Measurements from ENCODE around the gene CAPN1.

DNA sequence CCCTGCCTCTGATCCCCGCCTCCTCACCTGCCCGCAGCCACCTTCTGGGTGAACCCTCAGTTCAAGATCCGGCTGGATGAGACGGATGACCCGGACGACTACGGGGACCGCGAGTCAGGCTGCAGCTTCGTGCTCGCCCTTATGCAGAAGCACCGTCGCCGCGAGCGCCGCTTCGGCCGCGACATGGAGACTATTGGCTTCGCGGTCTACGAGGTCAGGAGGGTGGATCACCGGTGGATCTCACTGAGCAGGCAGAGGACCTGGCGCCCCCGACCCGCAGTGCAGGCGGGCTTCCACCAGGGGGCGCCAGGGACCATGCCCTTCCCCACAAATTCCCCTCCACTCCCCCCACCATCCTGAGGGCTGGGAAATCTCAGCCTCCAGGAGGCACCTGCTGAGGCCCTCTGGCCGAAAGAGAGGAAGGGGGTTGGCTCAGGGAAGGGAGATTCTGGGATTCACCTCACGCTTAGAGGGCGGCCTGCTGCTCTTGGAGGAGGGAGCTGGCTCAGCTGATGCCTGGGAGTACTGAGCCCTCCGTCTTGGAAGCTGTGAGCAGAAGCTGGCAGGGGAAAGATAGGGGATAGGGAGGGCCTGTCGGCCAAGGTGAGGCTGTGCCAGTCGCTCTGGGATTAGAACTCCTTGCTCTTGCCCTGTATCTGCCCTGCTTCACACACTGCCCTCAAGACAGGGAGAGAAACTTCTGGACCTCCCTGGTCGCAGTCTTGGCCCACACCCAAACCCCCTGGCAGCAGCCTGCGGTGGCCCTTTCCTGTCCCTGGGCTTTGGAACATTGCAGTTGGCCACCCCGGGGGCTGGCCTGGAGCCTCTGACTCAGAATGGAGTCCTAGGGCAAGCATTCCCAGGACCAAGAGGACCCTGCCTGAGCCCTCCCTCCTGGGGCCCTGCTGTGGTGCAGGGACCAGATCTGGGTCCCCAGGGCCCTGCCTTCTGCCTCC is 23.2 kb downstream of the CAPN1 start:
- TF ChIP-seq, protein P1, sequence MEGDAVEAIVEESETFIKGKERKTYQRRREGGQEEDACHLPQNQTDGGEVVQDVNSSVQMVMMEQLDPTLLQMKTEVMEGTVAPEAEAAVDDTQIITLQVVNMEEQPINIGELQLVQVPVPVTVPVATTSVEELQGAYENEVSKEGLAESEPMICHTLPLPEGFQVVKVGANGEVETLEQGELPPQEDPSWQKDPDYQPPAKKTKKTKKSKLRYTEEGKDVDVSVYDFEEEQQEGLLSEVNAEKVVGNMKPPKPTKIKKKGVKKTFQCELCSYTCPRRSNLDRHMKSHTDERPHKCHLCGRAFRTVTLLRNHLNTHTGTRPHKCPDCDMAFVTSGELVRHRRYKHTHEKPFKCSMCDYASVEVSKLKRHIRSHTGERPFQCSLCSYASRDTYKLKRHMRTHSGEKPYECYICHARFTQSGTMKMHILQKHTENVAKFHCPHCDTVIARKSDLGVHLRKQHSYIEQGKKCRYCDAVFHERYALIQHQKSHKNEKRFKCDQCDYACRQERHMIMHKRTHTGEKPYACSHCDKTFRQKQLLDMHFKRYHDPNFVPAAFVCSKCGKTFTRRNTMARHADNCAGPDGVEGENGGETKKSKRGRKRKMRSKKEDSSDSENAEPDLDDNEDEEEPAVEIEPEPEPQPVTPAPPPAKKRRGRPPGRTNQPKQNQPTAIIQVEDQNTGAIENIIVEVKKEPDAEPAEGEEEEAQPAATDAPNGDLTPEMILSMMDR (IDR thresholded peaks at IDR 0.05; ENCODE audit: poor library complexity, severe bottlenecking), result peak; percentile 60
- TF ChIP-seq EP300 (conservative IDR thresholded peaks at IDR 0.05; ENCODE audit: poor library complexity, severe bottlenecking) (no peak), POLR2AphosphoS5 (IDR thresholded peaks at IDR 0.05) (no peak), EZH2 (IDR thresholded peaks at IDR 0.05; ENCODE audit: borderline replicate concordance, insufficient read depth, low read length, poor library complexity, severe bottlenecking) (no peak), TAF1 (IDR thresholded peaks at IDR 0.05; ENCODE audit: low read depth) (no peak), RAD21 (conservative IDR thresholded peaks at IDR 0.05) (peak; percentile 31)
